Measurements from ENCODE around the gene PDE4D.

Gene PDE4D

DNA sequence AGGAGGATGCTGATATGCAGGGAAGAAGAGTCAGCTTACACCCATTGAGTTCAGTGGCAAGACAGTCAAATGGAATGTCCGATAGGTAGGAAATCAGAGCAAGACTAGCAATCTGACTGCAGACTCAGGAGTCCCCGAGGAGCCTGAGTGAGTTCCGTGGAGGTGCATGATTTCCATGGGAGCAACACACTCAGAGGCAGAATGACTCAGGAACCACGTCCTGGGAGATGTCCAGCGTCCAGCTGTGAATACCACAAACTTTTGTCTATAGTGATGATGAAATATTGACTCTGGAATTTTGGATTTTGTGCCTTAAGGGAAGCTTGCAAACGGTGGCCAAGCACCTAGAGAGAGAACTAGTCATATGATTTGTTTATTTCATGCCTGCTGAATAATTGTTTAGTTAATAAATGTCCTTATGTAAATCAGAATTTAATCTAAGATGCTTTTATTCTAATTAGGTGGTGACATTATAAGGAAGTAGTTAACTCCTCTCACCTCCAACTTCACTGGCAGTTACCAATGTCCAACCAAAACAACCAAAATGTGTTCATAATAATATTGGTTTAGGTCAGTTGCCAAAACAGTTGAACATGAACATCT is 100.4 kb downstream of the PDE4D start:
- no peak for DNase-seq (ENCODE audit: insufficient read length, low spot score)

DNA sequence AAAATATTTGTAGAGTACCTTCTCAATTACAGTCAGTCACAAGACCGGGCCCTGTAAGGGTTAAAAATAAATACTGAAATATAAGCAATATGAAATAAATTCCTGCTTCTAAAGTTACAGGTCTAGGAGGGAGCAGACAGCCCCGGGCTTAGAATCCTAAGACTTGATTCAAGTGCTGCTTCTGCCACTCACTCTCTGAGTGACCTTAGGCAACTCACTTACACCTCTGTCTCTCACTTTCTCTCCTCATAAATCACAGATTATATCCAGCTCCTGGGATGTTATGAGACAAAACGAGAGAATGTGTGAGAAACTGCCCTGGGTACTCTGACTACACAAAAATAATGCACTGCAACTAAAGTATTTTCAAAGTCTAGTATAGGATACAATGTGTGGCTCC is 101.9 kb downstream of the PDE4D start:
- TF ChIP-seq, protein P1, sequence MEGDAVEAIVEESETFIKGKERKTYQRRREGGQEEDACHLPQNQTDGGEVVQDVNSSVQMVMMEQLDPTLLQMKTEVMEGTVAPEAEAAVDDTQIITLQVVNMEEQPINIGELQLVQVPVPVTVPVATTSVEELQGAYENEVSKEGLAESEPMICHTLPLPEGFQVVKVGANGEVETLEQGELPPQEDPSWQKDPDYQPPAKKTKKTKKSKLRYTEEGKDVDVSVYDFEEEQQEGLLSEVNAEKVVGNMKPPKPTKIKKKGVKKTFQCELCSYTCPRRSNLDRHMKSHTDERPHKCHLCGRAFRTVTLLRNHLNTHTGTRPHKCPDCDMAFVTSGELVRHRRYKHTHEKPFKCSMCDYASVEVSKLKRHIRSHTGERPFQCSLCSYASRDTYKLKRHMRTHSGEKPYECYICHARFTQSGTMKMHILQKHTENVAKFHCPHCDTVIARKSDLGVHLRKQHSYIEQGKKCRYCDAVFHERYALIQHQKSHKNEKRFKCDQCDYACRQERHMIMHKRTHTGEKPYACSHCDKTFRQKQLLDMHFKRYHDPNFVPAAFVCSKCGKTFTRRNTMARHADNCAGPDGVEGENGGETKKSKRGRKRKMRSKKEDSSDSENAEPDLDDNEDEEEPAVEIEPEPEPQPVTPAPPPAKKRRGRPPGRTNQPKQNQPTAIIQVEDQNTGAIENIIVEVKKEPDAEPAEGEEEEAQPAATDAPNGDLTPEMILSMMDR (IDR thresholded peaks at IDR 0.05; ENCODE audit: insufficient read depth, missing control alignments): no peak
- DNase-seq (ENCODE audit: insufficient read length, low spot score): no peak

More for the DNA sequence above, 100.4 kb downstream of the PDE4D start:
- TF ChIP-seq, protein P1 (IDR thresholded peaks at IDR 0.05; ENCODE audit: insufficient read depth, missing control alignments): no peak
- FAIRE-seq: no peak

DNA sequence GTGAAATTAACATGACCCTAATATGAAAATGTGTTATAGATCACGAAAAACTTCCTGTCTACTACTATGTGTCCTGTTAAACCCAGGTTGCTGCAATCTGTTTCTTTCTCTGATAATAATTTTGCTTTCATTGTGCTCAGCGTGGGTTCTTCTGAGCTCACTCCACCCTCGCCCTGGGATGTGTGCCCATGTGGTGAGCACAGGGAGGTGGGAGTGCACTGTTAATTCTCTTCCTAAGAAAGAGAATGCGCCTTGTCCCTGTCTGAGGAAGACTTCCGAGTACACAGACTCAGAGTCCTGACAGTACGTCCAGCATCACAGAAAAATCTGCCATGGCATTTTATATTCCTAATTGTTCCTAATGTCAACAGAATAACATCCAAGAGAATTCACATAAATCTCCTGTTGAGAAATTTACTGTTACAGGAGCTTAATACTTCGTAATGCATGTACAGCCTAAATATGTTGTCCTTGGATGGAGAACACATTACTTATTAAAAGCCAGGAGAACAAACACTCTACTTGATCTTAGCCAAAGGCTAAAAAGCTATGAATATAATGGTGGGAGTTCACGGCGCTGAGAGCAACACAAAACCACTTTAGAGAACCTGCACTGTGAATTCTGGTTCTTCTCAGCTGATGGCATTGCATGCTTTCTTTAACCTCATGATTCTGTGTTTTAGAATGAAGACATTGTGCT is 102.6 kb downstream of the PDE4D start:
- DNase-seq (ENCODE audit: insufficient read length, low spot score): no peak
- TF ChIP-seq, protein P1 (IDR thresholded peaks at IDR 0.05; ENCODE audit: insufficient read depth, missing control alignments): no peak
- no peak for FAIRE-seq

More for the DNA sequence above, 101.9 kb downstream of the PDE4D start:
- FAIRE-seq: no peak

DNA sequence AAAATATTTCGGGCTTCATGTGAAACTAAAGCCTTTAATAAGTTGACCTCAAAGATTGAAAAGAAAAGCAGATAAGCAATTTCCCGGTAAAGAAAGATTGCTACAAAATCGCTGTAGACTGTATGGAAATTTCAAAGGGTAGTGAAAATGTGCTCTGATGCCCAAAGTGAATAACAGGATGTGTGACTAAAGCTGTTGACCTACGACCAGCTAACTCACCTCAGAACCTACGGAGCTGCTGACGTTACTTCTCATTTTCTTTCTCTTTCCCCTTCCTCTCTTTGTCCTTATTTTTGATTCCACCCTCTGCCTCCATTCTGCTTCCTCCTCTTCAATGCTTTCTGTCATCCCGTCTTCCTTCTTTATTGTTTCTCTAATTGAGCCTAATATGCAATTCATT is 103.2 kb downstream of the PDE4D start:
- TF ChIP-seq, protein P1 (IDR thresholded peaks at IDR 0.05; ENCODE audit: insufficient read depth, missing control alignments): no peak
- DNase-seq (ENCODE audit: insufficient read length, low spot score) (no peak), FAIRE-seq (no peak)

DNA sequence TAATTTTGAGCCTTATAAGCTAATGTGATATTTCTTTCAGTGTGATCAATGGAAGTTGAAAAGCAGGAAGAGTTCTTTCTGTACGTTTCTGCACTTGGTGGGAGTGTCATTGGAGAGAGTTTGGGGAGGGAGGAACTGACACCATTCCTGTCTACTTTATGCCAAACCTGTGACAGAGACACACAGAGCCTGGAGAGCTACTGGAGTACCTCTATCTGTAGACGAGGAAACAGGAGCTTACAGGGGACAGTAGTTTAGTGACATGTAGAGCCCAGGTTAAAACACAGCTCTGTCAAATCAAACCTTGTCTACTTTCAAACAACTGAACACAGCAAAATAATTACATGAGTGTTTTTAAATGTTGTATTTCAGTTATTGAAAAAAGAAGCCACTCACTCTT is 103.6 kb downstream of the PDE4D start:
- no peak for DNase-seq (ENCODE audit: insufficient read length, low spot score)
- TF ChIP-seq, protein P1 (IDR thresholded peaks at IDR 0.05; ENCODE audit: insufficient read depth, missing control alignments): no peak
- no peak for FAIRE-seq

DNA sequence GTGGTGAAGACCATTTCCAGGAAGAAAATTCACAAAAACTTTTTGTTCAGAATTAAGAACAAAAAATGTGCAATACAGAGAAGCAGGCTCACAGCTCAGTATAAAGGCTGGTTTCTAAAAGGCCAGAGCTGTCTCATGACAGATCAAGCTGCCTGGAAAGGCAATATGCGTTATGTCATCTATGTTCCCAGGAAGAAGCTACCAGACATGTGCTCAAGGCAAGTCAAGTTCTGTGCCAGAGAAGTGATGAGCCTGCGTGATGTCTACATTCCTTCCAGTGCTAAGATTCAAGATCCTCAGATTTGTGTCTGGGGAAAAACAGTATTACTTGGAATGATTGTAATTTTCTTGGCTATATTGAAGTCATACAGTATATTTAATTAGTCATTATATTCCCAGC is 104.3 kb downstream of the PDE4D start:
- FAIRE-seq (no peak), DNase-seq (ENCODE audit: insufficient read length, low spot score) (no peak)
- TF ChIP-seq, protein P1 (IDR thresholded peaks at IDR 0.05; ENCODE audit: insufficient read depth, missing control alignments): no peak

DNA sequence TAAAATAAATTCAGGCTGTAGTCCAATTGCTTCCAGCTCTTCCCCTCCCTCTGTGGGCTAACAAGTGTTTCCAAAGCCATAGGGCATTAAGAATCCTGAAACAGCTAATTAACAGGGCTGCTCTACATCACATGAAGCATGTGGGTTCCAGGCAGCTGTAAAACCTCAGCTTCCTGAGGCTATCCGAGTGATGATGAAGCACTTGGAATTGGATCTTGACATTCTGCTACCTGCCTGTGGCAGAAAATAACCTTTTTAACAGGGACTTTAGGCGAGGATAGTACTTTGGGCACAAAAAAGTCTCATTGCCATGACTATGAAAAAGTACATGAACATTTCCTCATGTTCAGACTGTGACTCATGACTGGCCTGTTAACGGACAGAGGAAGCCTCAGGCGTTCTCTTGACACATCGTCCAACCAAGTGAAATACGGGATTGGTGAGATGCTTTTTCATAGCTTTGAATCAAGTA is 107.2 kb downstream of the PDE4D start:
- TF ChIP-seq, protein P1 (IDR thresholded peaks at IDR 0.05; ENCODE audit: insufficient read depth, missing control alignments): no peak
- FAIRE-seq: no peak
- no peak for DNase-seq (ENCODE audit: insufficient read length, low spot score)
